B cell (primary cell): Measurements from ENCODE around the gene ARHGAP20.

Experiments
- EZH2 ChIP-seq: IDR thresholded peaks from 2 replicates; pipeline ENCODE4 v1.6.1; 2012; ENCODE audit warnings: borderline replicate concordance, low read depth, mild to moderate bottlenecking, moderate library complexity, low read length; ENCODE audit not compliant: insufficient read depth, poor library complexity, severe bottlenecking
- TF ChIP-seq, protein P1 (sequence below): fragments of 200-600 bp; IDR thresholded peaks from one replicate; pipeline ENCODE4 v1.8.0; 2022; ENCODE audit warnings: antibody characterized with exemption, mild to moderate bottlenecking

GRCh38 chr11:110761991-110762390 is 49.8 kb upstream of the ARHGAP20 start:
- TF ChIP-seq, protein P1, sequence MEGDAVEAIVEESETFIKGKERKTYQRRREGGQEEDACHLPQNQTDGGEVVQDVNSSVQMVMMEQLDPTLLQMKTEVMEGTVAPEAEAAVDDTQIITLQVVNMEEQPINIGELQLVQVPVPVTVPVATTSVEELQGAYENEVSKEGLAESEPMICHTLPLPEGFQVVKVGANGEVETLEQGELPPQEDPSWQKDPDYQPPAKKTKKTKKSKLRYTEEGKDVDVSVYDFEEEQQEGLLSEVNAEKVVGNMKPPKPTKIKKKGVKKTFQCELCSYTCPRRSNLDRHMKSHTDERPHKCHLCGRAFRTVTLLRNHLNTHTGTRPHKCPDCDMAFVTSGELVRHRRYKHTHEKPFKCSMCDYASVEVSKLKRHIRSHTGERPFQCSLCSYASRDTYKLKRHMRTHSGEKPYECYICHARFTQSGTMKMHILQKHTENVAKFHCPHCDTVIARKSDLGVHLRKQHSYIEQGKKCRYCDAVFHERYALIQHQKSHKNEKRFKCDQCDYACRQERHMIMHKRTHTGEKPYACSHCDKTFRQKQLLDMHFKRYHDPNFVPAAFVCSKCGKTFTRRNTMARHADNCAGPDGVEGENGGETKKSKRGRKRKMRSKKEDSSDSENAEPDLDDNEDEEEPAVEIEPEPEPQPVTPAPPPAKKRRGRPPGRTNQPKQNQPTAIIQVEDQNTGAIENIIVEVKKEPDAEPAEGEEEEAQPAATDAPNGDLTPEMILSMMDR, result no peak
- TF ChIP-seq EZH2, result no peak
